IMR-90 (cell line): ENCODE measurements around the gene CDC25A. TPM values are rescaled to one million over a fixed set of nuclear protein-coding genes. Genes with fewer than 3 reads are reported as not detected.

Source experiments
- ATAC-seq: fragments of 200-7000 bp; cut with Tn5 transposase; 2 replicates; pipeline ENCODE4 v1.9.1; 2020; ENCODE audit warnings: low read depth, mild to moderate bottlenecking, moderate library complexity
- BruUV-seq: library from RNA; stranded (reverse); fragments of 400-500 nt; replicated peaks from 2 replicates; lab custom pipeline; 2021; lab: Mats Ljungman, UMichigan
- CTCF ChIA-PET: fragments of 300-600 bp; formaldehyde crosslinking; extraction: SDS; loops from one replicate; lab custom pipeline; 2021; ENCODE audit warnings: antibody characterized with exemption; lab: Yijun Ruan, JAX
- POLR2A ChIA-PET: fragments of 300-600 bp; sonication (Branson Sonifier 250); formaldehyde crosslinking; loops from one replicate; lab custom pipeline; 2022; ENCODE audit warnings: antibody characterized with exemption; ENCODE audit not compliant: unreplicated experiment; lab: Charles Lee
- DNase-seq: peaks from one replicate; pipeline ENCODE4 v3.0.0; 2013
- H2AFZ ChIP-seq: replicated peaks from 2 replicates; pipeline ENCODE3; 2013; ENCODE audit warnings: low read length, mild to moderate bottlenecking; ENCODE audit not compliant: poor library complexity
- H2AK5ac ChIP-seq: 2 replicates; pipeline ENCODE4 v1.6.1; 2013; ENCODE audit warnings: low read depth, low read length, inconsistent platforms
- H2AK9ac ChIP-seq: replicated peaks from 2 replicates; pipeline ENCODE3; 2013; ENCODE audit warnings: mild to moderate bottlenecking, low read depth, low read length, moderate library complexity; ENCODE audit not compliant: poor library complexity
- H2BK120ac ChIP-seq: 2 replicates; pipeline ENCODE4 v1.6.1; 2013; ENCODE audit warnings: low read depth, low read length, inconsistent platforms
- H2BK15ac ChIP-seq: 3 replicates; pipeline ENCODE4 v1.6.1; 2013; ENCODE audit warnings: low read depth, low read length, inconsistent platforms
- H2BK20ac ChIP-seq: 2 replicates; pipeline ENCODE4 v1.6.1; 2013; ENCODE audit warnings: low read depth, mild to moderate bottlenecking, inconsistent platforms, low read length, moderate library complexity
- H2BK5ac ChIP-seq: 2 replicates; pipeline ENCODE4 v1.6.1; 2013; ENCODE audit warnings: mild to moderate bottlenecking, low read depth, low read length, inconsistent platforms; ENCODE audit not compliant: poor library complexity, severe bottlenecking
- H3K14ac ChIP-seq: replicated peaks from 2 replicates; pipeline ENCODE4 v1.6.1; 2013; ENCODE audit warnings: low read depth, low read length, inconsistent platforms
- H3K18ac ChIP-seq: 2 replicates; pipeline ENCODE4 v1.6.1; 2013; ENCODE audit warnings: low read depth, low read length, control low read depth
- H3K23ac ChIP-seq: 2 replicates; pipeline ENCODE4 v1.6.1; 2013; ENCODE audit warnings: low read depth, low read length, inconsistent platforms
- H3K27ac ChIP-seq: 2 replicates; pipeline ENCODE4 v1.5.1; 2013; ENCODE audit warnings: mild to moderate bottlenecking, control low read depth, low read length; ENCODE audit not compliant: insufficient read depth
- H3K27me3 ChIP-seq: 2 replicates; pipeline ENCODE4 v1.6.1; 2013; ENCODE audit warnings: low read length; ENCODE audit not compliant: control insufficient read depth, insufficient read depth
- H3K36me3 ChIP-seq: 2 replicates; pipeline ENCODE4 v1.6.1; 2013; ENCODE audit warnings: low read length, mixed read lengths; ENCODE audit not compliant: control insufficient read depth, insufficient read depth
- H3K4ac ChIP-seq: 2 replicates; pipeline ENCODE4 v1.6.1; 2013; ENCODE audit warnings: low read depth, low read length, inconsistent platforms
- H3K4me1 ChIP-seq: 2 replicates; pipeline ENCODE4 v1.6.1; 2013; ENCODE audit warnings: low read length, mixed read lengths; ENCODE audit not compliant: control insufficient read depth, insufficient read depth
- H3K4me2 ChIP-seq: 2 replicates; pipeline ENCODE4 v1.6.1; 2013; ENCODE audit warnings: low read depth, mild to moderate bottlenecking, control low read depth, low read length, moderate library complexity
- H3K4me3 ChIP-seq: 2 replicates; pipeline ENCODE4 v1.5.1; 2013; ENCODE audit warnings: low read depth, mild to moderate bottlenecking, control low read depth, low read length, moderate library complexity; ENCODE audit not compliant: insufficient read depth
- H3K56ac ChIP-seq: 2 replicates; pipeline ENCODE4 v1.6.1; 2013; ENCODE audit warnings: low read length, inconsistent platforms; ENCODE audit not compliant: insufficient read depth; ENCODE audit errors: extremely low read depth
- H3K79me1 ChIP-seq, 2 experiments: 2 replicates each; pipeline ENCODE4 v1.6.1; 2013; ENCODE audit warnings: low read length in 2 of 2, inconsistent platforms in 1 of 2, low read depth in 1 of 2
- H3K9ac ChIP-seq: 2 replicates; pipeline ENCODE4 v1.6.1; 2013; ENCODE audit warnings: low read depth, low read length, control low read depth
- H3K9me1 ChIP-seq: 2 replicates; pipeline ENCODE4 v1.6.1; 2013; ENCODE audit warnings: low read length, inconsistent platforms; ENCODE audit not compliant: insufficient read depth
- H3K9me3 ChIP-seq: 2 replicates; pipeline ENCODE4 v1.6.1; 2013; ENCODE audit warnings: low read length; ENCODE audit not compliant: control insufficient read depth, insufficient read depth
- H4K20me1 ChIP-seq: 2 replicates; pipeline ENCODE4 v1.6.1; 2013; ENCODE audit warnings: low read length, inconsistent platforms; ENCODE audit not compliant: insufficient read depth
- H4K5ac ChIP-seq: 2 replicates; pipeline ENCODE4 v1.6.1; 2013; ENCODE audit warnings: mild to moderate bottlenecking, low read depth, low read length, control low read depth
- H4K8ac ChIP-seq, 2 experiments: 2 replicates each; pipeline ENCODE4 v1.6.1; 2013; ENCODE audit warnings: low read depth in 2 of 2, low read length in 2 of 2, control low read depth in 1 of 2, inconsistent platforms in 1 of 2
- H4K91ac ChIP-seq: 2 replicates; pipeline ENCODE4 v1.6.1; 2013; ENCODE audit warnings: low read depth, low read length, inconsistent platforms; ENCODE audit not compliant: insufficient read depth
- CHD1 ChIP-seq: IDR thresholded peaks from 2 replicates; pipeline ENCODE4 v1.6.1; 2012; ENCODE audit warnings: low read depth, low read length, improper control_type of control experiment
- WGBS, 2 experiments: methylation state at CpG; one replicate each; pipeline versions ENCODE4 v1.1.5 to v1.1.7; 2013; ENCODE audit warnings: missing lambda C conversion rate in 2 of 2; ENCODE audit not compliant: insufficient read length in 1 of 2; ENCODE audit errors: extremely low coverage in 2 of 2; 5-methylcytosine and 5-hydroxymethylcytosine counted together
- dilution Hi-C: fragments of 300-500 bp; cut with HindIII; formaldehyde crosslinking; loops from one replicate; pipeline ENCODE4 v1.14.3; 2018; ENCODE audit warnings: low sequenced_read_pairs; ENCODE audit not compliant: unreplicated experiment
- in situ Hi-C: fragments of 300-500 bp; cut with MboI; formaldehyde crosslinking; loops from 3 replicates; pipeline ENCODE4 v1.14.3; 2019; ENCODE audit warnings: low sequenced_read_pairs, inconsistent platforms, mixed read lengths
- intact Hi-C: fragments of 100-400 bp; cut with micrococcal nuclease; formaldehyde crosslinking; loops from 2 replicates; pipeline ENCODE4 v1.10.0; 2022
- polyA plus RNA-seq, 3 experiments: library from polyadenylated mRNA; depleted of rRNA; stranded (reverse); fragments of >200 nt; gene quantifications; 2 replicates each; pipeline ENCODE4 v1.2.3, GENCODE V29; 2012; ENCODE audit warnings: low replicate concordance in 1 of 3
- total RNA-seq: library from RNA; depleted of rRNA; stranded (reverse); fragments of >200 nt; gene quantifications from 2 replicates; pipeline ENCODE4 v1.2.3, GENCODE V29; 2012

Gene CDC25A
- total and polyA plus RNA-seq, 2 of the 4 experiments (the other 2 are of a cell fraction), result 4.2 to 10.6 TPM

DNA sequence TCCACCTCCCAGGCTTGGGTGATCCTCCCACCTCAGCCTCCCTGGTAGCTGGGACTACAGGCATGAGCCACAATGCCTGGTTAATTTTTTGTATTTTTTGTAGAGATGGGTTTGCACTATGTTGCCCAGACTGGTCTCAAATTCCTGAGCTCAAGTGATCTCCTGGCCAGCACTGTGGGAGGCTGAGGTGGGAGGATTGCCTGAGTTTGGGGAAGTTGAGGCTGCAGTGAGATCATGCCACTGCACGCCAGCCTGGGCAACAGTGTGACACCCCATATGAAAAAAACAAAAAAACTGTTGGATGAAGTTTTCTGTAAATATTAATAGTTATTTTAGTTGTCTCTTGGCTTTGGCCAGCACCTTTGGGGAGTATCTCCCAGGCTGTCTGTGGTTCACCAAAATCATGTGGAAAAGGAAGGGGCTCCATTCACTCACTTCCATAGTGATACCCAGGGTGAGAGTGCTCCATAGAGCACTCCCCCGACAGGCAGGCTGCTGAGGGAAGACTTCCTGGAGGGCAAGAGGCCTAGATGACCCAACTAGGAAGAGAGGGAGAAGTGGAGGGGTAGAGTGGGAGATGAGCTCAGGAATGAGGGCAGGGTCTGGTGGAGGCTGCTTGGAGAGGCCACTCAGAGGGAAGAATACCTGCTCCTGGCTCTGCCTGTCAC is 47.1 kb downstream of the CDC25A start:
- H4K8ac ChIP-seq, result no peak overlapping the region

More for the DNA sequence above, 47.1 kb downstream of the CDC25A start:
- Histone ChIP-seq H2BK5ac (no peak overlapping the region), H3K9me3 (no peaks in the 10 kb centered on the region), H2BK15ac (no peak overlapping the region), H4K5ac (no peak overlapping the region), H3K4me2 (no peak overlapping the region), H3K9ac (no peak overlapping the region), H2AK9ac (no peak overlapping the region), H2AK5ac (no peak overlapping the region), H3K14ac (no peak overlapping the region), H4K20me1 (no peaks in the 10 kb centered on the region), H3K36me3 (no peaks in the 10 kb centered on the region), H3K9me1 (no peaks in the 10 kb centered on the region), H3K23ac (no peak overlapping the region), H3K56ac (no peak overlapping the region), H2AFZ (no peak overlapping the region), H3K27ac (no peak overlapping the region), H3K18ac (no peak overlapping the region), H3K79me1 (no peaks in the 10 kb centered on the region), H4K91ac (no peak overlapping the region), H2BK120ac (no peak overlapping the region), H3K27me3 (no peaks in the 10 kb centered on the region; the same call in 1 of the 2 replicates), H3K4ac (no peak overlapping the region), H3K4me1 (peaks cover 3% of the 10 kb centered on the region; the same call in 1 of the 2 replicates), H3K4me3 (no peak overlapping the region), H2BK20ac (no peak overlapping the region)
- in situ Hi-C loops, result no loop called here
- no CpG with 5 or more reads among the region's 2 CpGs for WGBS, 2 experiments
- no TSS peak for BruUV-seq
- no peak for TF ChIP-seq CHD1
- intact Hi-C loops, result no loop called here
- ATAC-seq (no peak), DNase-seq (no peak)
- ChIA-PET POLR2A (no interaction called here), CTCF (interaction anchor here (1.0 kb wide), 1 partner anchor 151 kb away, joined by 3 read pairs; no protein-coding TSS in a partner anchor)
- dilution Hi-C loops, result no loop called here
